Neural progenitor cell (in vitro differentiated cells): ENCODE measurements around the gene GDF10.

Experiments used
- EZH2 ChIP-seq: fragments of 200-600 bp; sonication (generic); IDR thresholded peaks from 2 replicates; pipeline ENCODE4 v1.6.1; 2017; ENCODE audit warnings: antibody characterized with exemption, mild to moderate bottlenecking, moderate library complexity
- TF ChIP-seq, protein P1 (sequence below): fragments of 200-600 bp; sonication (generic); IDR thresholded peaks from 2 replicates; pipeline ENCODE4 v1.5.1; 2017; ENCODE audit warnings: antibody characterized with exemption, mild to moderate bottlenecking

DNA sequence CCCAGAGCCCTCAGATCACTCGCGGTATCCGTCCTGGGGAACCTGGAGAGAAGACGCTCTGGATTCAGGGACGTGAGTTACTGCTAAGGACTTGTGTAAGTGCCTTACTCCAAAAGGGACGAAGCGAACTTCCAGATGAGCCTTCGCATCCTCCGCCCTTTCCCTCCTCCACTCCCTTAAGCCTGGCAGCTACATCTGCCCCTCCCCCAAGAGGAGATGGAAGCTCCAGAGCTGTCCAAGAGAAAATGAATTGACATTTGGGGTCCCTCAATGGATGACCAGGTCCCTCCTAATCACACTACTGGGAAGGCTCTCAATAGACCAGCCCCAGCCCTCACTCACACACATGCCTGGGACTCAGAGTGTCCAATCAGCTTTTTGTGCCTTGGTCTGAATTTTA is 31.3 kb upstream of the GDF10 start:
- TF ChIP-seq, protein P1, sequence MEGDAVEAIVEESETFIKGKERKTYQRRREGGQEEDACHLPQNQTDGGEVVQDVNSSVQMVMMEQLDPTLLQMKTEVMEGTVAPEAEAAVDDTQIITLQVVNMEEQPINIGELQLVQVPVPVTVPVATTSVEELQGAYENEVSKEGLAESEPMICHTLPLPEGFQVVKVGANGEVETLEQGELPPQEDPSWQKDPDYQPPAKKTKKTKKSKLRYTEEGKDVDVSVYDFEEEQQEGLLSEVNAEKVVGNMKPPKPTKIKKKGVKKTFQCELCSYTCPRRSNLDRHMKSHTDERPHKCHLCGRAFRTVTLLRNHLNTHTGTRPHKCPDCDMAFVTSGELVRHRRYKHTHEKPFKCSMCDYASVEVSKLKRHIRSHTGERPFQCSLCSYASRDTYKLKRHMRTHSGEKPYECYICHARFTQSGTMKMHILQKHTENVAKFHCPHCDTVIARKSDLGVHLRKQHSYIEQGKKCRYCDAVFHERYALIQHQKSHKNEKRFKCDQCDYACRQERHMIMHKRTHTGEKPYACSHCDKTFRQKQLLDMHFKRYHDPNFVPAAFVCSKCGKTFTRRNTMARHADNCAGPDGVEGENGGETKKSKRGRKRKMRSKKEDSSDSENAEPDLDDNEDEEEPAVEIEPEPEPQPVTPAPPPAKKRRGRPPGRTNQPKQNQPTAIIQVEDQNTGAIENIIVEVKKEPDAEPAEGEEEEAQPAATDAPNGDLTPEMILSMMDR, result no peak
- no peak for TF ChIP-seq EZH2
